HepG2 (cell line): ENCODE data around the gene PRSS53. TPM values are rescaled to one million over a fixed set of nuclear protein-coding genes. Genes with fewer than 3 reads are reported as not detected.

Experiments used
- ATAD3A ChIP-seq: sonication (generic); formaldehyde crosslinking; IDR thresholded peaks from 2 replicates; pipeline ENCODE4 v1.4.0; 2020; ENCODE audit warnings: missing genetic modification reagents
- BCL3 ChIP-seq: sonication (generic); formaldehyde crosslinking; IDR thresholded peaks from 2 replicates; pipeline ENCODE4 v1.5.1; 2020; ENCODE audit warnings: mild to moderate bottlenecking, missing genetic modification reagents, moderate library complexity
- CREM ChIP-seq, 2 experiments: sonication (generic) in 1 of 2; formaldehyde crosslinking in 1 of 2; IDR thresholded peaks; 2 replicates each; pipeline versions ENCODE4 v1.4.0 to v1.6.1; 2016 to 2020; ENCODE audit warnings: antibody characterized with exemption in 1 of 2, mild to moderate bottlenecking in 1 of 2, missing genetic modification reagents in 1 of 2
- ERF ChIP-seq: IDR thresholded peaks from 2 replicates; pipeline ENCODE4 v1.6.1; 2018; ENCODE audit warnings: missing biosample characterization, missing genetic modification reagents
- FOXA1 ChIP-seq, 2 experiments: fragments of 450-650 bp in 1 of 2; sonication (generic) in 1 of 2; formaldehyde crosslinking in 1 of 2; IDR thresholded peaks; 2 replicates each; pipeline versions ENCODE4 v1.4.0 to v1.6.1; 2016 to 2020; ENCODE audit warnings: missing genetic modification reagents in 1 of 2
- KLF16 ChIP-seq, 2 experiments: sonication (generic) in 1 of 2; formaldehyde crosslinking in 1 of 2; IDR thresholded peaks; 2 replicates each; pipeline versions ENCODE4 v1.6.1 to v1.8.0; 2016 to 2023; ENCODE audit warnings: missing genetic modification reagents in 2 of 2, missing compliant biosample characterization in 1 of 2
- MED13 ChIP-seq: sonication (generic); formaldehyde crosslinking; IDR thresholded peaks from 2 replicates; pipeline ENCODE4 v1.5.0; 2020; ENCODE audit warnings: missing genetic modification reagents
- MED8 ChIP-seq: sonication (generic); formaldehyde crosslinking; IDR thresholded peaks from 2 replicates; pipeline ENCODE4 v1.8.1; 2023; ENCODE audit warnings: mild to moderate bottlenecking, missing genetic modification reagents; ENCODE audit not compliant: insufficient replicate concordance
- MIER2 ChIP-seq: IDR thresholded peaks from 2 replicates; pipeline ENCODE4 v1.6.1; 2016; ENCODE audit warnings: missing biosample characterization, missing genetic modification reagents
- MXD4 ChIP-seq: IDR thresholded peaks from 2 replicates; pipeline ENCODE4 v1.6.1; 2016; ENCODE audit warnings: mild to moderate bottlenecking, missing biosample characterization, missing genetic modification reagents
- MZF1 ChIP-seq: sonication (generic); formaldehyde crosslinking; IDR thresholded peaks from 2 replicates; pipeline ENCODE4 v1.8.1; 2023; ENCODE audit warnings: mild to moderate bottlenecking, missing genetic modification reagents, borderline replicate concordance
- NCOA1 ChIP-seq: sonication (generic); formaldehyde crosslinking; IDR thresholded peaks from 2 replicates; pipeline ENCODE4 v1.9.0; 2021; ENCODE audit warnings: missing genetic modification reagents
- NR2C2 ChIP-seq: sonication (generic); formaldehyde crosslinking; IDR thresholded peaks from 2 replicates; pipeline ENCODE4 v1.4.0; 2020; ENCODE audit warnings: missing genetic modification reagents, mild to moderate bottlenecking, moderate library complexity, borderline replicate concordance
- SAP130 ChIP-seq: IDR thresholded peaks from 2 replicates; pipeline ENCODE4 v1.6.1; 2016; ENCODE audit warnings: low read depth
- SMAD1 ChIP-seq: sonication (generic); formaldehyde crosslinking; IDR thresholded peaks from 2 replicates; pipeline ENCODE4 v1.4.0; 2020; ENCODE audit warnings: missing genetic modification reagents, low read depth, mild to moderate bottlenecking, borderline replicate concordance
- ZBTB3 ChIP-seq: sonication (generic); formaldehyde crosslinking; IDR thresholded peaks from 2 replicates; pipeline ENCODE4 v1.4.0; 2020; ENCODE audit warnings: low read depth, mild to moderate bottlenecking, moderate library complexity, missing genetic modification reagents, borderline replicate concordance
- ZFP91 ChIP-seq: sonication (generic); formaldehyde crosslinking; IDR thresholded peaks from 2 replicates; pipeline ENCODE4 v1.9.0; 2022; ENCODE audit warnings: missing genetic modification reagents, mild to moderate bottlenecking, borderline replicate concordance
- ZKSCAN8 ChIP-seq: IDR thresholded peaks from 2 replicates; pipeline ENCODE4 v1.6.1; 2016; ENCODE audit warnings: borderline replicate concordance, missing genetic modification reagents, missing compliant biosample characterization
- ZNF18 ChIP-seq: sonication (generic); formaldehyde crosslinking; IDR thresholded peaks from 2 replicates; pipeline ENCODE4 v1.8.0; 2022; ENCODE audit warnings: mild to moderate bottlenecking, missing genetic modification reagents; ENCODE audit not compliant: insufficient replicate concordance
- ZNF326 ChIP-seq: sonication (generic); formaldehyde crosslinking; IDR thresholded peaks from 2 replicates; pipeline ENCODE4 v1.4.0; 2020; ENCODE audit warnings: missing genetic modification reagents, borderline replicate concordance
- ZNF468 ChIP-seq: sonication (generic); formaldehyde crosslinking; IDR thresholded peaks from 2 replicates; pipeline ENCODE4 v1.8.0; 2022; ENCODE audit warnings: mild to moderate bottlenecking, moderate library complexity, missing genetic modification reagents
- ZNF737 ChIP-seq: sonication (generic); formaldehyde crosslinking; IDR thresholded peaks from 2 replicates; pipeline ENCODE4 v1.5.0; 2020; ENCODE audit warnings: missing genetic modification reagents, mild to moderate bottlenecking, borderline replicate concordance
- ZNF761 ChIP-seq: sonication (generic); formaldehyde crosslinking; conservative IDR thresholded peaks from 2 replicates; pipeline ENCODE4 v1.4.0; 2020; ENCODE audit warnings: mild to moderate bottlenecking, missing genetic modification reagents
- ZNF839 ChIP-seq: sonication (generic); formaldehyde crosslinking; IDR thresholded peaks from 2 replicates; pipeline ENCODE4 v1.4.0; 2020; ENCODE audit warnings: missing genetic modification reagents, mild to moderate bottlenecking, borderline replicate concordance
- ZNF879 ChIP-seq: sonication (generic); formaldehyde crosslinking; IDR thresholded peaks from 2 replicates; pipeline ENCODE4 v1.8.1; 2023; ENCODE audit warnings: missing genetic modification reagents
- polyA plus RNA-seq, 8 experiments: library from polyadenylated mRNA; depleted of rRNA in 3 of 8; stranded (reverse) in 7 of 8; unstranded in 1 of 8; fragments of >200 nt; fragmentation: Illumina TruSeq in 4 of 8; extraction: Trizol in 4 of 8; gene quantifications; 2 replicates each; pipeline versions ENCODE4 v1.2.1 to v1.2.3, GENCODE V29; 2011 to 2016; ENCODE audit warnings: low read depth in 4 of 8, missing spikeins in 1 of 8, mixed read lengths in 1 of 8; ENCODE audit not compliant: insufficient read depth in 1 of 8
- total RNA-seq, 5 experiments: library from RNA; depleted of rRNA; stranded (reverse); fragments of >200 nt; fragmentation: Illumina TruSeq; extraction: Trizol; gene quantifications; 2 replicates each; pipeline ENCODE4 v1.2.3, GENCODE V29; 2016; ENCODE audit warnings: low read depth in 1 of 5

PRSS53 gene
- total and polyA plus RNA-seq, 2 of the 13 experiments (the other 11 are each of a cell fraction or from before 2014, with no cell fraction given) = 2.2 to 7.4 TPM

GRCh38 chr16:31094424-31095120, 5.8 kb upstream of the PRSS53 start, which contains the start of gene VKORC1 (continued):
- TF ChIP-seq NCOA1 (CRISPR knock-in tag) (peak; percentile 86; the same call in 1 of the 2 replicates), FOXA1 (IDR thresholded peaks at IDR 0.05) (no peak), FOXA1 (CRISPR knock-in tag; IDR thresholded peaks at IDR 0.05) (peak; percentile 47), KLF16 (CRISPR knock-in tag; IDR thresholded peaks at IDR 0.05) (peak in 1 of 2 experiments; percentile 85; a peak in 2 of 4 replicates), SAP130 (CRISPR knock-in tag) (peak; percentile 98), MED8 (CRISPR knock-in tag) (peak; percentile 75), MZF1 (CRISPR knock-in tag) (no peak), ZKSCAN8 (CRISPR knock-in tag) (peak; percentile 57; the same call in 1 of the 2 replicates), ERF (CRISPR knock-in tag) (peak; percentile 88), SMAD1 (CRISPR knock-in tag) (peak; percentile 54; the same call in 1 of the 2 replicates), CREM (IDR thresholded peaks at IDR 0.05) (peak; percentile 87), CREM (CRISPR knock-in tag; IDR thresholded peaks at IDR 0.05) (no peak), ZNF18 (CRISPR knock-in tag) (peak; percentile 50), MED13 (CRISPR knock-in tag) (peak; percentile 59; the same call in 1 of the 2 replicates), MIER2 (0 out of 2 replicates have a peak, but pooled peaks have one; percentile 53), BCL3 (peak; percentile 21; the same call in 1 of the 2 replicates), ATAD3A (CRISPR knock-in tag) (peak; percentile 68; the same call in 1 of the 2 replicates), ZNF737 (CRISPR knock-in tag) (0 out of 2 replicates have a peak, but pooled peaks have one; percentile 33), NR2C2 (CRISPR knock-in tag) (peak; percentile 83; the same call in 1 of the 2 replicates), ZNF761 (CRISPR knock-in tag) (peak; percentile 81; the same call in 1 of the 2 replicates), ZNF879 (0 out of 2 replicates have a peak, but pooled peaks have one; percentile 15), ZNF326 (CRISPR knock-in tag) (peak; percentile 14; the same call in 1 of the 2 replicates), ZNF468 (no peak), ZNF839 (CRISPR knock-in tag) (no peak), MXD4 (peak; percentile 89), ZFP91 (CRISPR knock-in tag) (peak; percentile 89), ZBTB3 (CRISPR knock-in tag) (peak; percentile 84; the same call in 1 of the 2 replicates)
